Stimulated activated CD8-positive, alpha-beta memory T cell treated with anti-CD3 and anti-CD28 coated beads, Interleukin-7, amount 100 ng/mL, for 1 hour (primary cell): ENCODE data around the gene RPN2.

Experiments used
- DNase-seq, 2 donors: peaks; one replicate each; pipeline ENCODE4 v3.0.0-alpha.2; 2020; ENCODE audit warnings: low read depth in 2 of 2

RPN2 gene

GRCh38 chr20:37185686-37186085 is 6.6 kb downstream of the RPN2 start:
- DNase-seq: no peak

DNA sequence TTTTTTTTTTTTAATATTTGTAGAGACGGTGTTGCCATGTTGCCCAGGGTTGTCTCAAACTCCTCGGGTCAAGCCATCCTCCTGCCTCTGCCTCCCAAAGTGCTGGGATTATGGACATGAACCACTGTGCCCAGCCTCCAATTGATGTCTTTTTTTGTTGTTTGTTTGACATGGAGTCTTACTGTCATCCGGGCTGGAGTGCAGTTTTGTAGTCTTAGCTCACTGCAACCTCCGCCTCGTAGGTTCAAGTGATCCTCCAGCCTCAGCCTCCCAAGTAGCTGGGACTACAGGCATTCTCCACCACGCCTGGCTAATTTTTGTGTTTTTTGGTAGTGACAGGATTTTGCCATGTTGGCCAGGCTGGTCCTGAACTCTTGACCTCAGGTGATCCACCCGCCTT is 9.7 kb downstream of the RPN2 start:
- no peak for DNase-seq

DNA sequence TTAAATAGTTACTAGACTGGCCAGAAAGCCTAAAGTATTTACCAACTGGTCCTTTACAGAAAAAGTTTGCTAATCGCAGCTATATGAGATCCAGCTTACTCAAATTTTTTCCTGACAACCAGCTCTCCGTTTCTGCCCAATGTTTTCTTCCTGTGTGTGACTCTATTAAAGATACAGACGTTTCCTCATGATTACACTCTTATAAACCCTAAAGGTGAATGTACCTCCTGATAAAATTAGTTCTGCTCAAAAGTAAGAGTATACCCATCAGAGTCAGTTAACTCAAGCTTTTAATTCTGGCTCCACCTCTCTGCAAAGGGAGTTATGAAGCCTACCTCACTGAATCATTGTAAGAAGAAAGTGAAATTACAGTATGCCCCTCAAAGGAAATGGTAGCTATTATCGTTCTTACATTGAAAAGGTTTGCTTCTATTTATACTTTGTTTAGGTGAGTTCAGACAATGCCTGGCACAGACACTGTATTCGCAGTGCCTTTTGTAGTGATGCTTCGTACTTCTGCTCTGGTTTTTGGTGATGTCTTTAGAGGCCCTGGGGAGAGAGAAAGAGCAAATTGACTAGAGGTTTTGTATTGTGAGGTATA is 10.4 kb downstream of the RPN2 start:
- DNase-seq: no peak

- no peak for DNase-seq
These were observed 11.4 kb downstream of the RPN2 start for GRCh38 chr20:37190354-37191112.

- peak; percentile 33 to 55 for DNase-seq
These were observed 13.2 kb downstream of the RPN2 start for GRCh38 chr20:37192137-37192854.

GRCh38 chr20:37193226-37193625 is 14.1 kb downstream of the RPN2 start:
- DNase-seq: no peak

GRCh38 chr20:37193821-37194220 is 14.7 kb downstream of the RPN2 start:
- DNase-seq: no peak

- no peak for DNase-seq
These were observed 15.7 kb downstream of the RPN2 start for GRCh38 chr20:37194621-37195417.

GRCh38 chr20:37198932-37199660 is 20.0 kb downstream of the RPN2 start:
- DNase-seq: no peak

DNA sequence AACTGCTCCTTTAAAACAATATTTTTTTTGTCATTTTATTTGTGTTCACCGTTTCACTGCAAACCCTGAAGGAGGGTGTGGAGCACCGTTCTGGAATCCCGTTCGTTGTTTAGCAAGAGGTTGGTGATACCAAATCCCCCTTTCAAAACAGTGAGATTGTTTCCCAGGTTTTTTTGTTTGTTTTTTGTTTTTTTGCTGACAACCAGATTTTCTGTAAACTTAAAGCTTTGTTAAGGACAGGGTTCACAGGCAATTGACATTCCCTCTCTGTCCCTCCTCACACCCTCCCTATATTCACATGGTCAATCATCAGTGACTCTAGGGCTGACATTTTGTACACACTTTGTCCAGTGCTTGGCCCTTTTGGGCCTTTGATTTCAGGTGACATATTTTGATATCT is 21.2 kb downstream of the RPN2 start:
- no peak for DNase-seq

DNA sequence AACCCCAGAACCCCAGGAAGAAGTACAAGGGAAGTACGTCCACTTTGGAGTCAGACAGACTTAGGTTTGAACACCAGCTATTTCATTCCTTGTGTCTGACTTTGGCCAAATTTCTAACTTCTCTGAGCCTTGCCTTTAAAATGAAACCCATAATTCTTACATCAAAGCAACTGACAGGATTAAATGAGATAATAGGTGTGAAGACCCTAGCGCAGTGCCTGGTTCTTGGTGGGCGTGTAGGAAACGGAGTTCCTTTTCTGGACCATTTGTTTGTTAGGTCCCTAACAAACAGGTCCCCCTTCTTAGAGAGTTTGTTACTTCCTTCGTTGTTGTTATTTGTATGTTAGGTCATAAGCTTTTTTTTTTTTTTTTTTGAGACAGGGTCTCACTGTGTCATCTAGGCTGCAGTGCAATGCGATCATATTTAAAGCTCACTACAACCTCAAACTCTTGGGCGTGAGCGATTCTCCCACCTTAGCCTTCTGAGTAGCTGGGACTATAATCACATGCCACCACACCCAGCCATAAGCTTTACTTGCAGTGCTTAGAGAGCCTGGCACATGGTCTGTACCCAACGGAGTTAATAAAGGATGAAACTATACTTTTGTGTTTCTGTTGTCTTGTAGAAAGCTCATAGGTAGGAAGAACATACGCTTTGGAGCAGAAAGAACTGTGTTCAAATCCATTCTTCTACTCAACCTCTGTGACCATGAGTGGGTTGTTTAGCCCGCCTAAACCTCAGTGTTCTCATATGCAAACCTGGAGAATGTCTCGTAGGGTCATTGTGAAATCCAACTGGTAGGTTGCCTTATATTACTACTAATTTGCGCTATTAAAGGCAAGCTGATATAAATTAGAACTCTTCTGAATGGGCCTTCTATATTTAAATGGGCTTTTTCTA is 22.0 kb downstream of the RPN2 start:
- DNase-seq: no peak

GRCh38 chr20:37201827-37202162 is 22.7 kb downstream of the RPN2 start:
- no peak for DNase-seq

DNA sequence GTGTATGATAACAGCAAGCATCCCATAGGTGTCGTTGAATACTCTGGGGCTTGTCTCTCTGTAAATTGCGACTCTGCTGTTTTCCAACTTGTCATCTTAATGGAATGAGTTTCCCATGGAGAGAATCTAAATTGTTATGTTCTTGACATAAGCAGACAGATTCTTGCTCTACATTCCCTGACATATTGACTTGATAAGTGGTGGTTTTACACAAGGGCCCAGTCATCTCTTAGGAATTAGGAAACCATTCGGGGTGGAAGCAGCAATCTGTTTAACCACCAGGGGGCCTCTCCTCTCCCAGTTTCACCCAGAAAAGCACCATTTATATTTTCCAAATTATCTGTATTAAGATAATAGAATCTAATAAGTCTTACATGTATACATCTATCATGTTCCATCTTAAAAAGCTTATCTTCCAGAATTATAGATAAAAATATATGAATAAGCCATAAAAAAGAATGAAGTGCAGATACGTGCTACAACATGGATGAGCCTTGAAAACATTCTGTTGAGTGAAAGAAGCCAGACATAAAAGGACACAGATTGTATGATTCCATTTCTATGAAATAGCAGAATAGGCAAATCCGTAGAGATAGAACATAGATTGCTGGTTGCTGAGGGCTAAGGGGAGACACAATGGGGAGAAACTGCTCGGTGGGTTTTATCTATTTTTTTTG is 23.3 kb downstream of the RPN2 start:
- no peak for DNase-seq

DNA sequence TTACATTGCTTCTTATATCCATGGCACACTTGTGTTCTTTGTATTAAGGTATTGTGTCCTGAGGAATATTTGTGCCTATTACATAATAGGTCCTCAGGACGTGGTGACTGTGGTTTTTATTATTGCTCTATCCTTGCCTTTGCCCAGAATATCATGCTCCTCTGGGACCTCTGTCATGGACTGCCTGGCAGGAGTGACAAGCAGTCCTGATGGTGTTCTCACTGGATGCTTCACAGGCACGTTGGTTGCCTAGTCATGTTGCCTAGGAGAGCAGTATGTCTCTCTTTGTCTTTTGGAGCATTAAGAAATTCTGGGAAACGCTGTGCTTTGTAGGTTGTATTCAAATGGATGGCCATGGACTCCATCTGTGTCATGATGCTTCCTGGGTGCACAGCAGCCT is 24.9 kb downstream of the RPN2 start:
- no peak for DNase-seq

DNA sequence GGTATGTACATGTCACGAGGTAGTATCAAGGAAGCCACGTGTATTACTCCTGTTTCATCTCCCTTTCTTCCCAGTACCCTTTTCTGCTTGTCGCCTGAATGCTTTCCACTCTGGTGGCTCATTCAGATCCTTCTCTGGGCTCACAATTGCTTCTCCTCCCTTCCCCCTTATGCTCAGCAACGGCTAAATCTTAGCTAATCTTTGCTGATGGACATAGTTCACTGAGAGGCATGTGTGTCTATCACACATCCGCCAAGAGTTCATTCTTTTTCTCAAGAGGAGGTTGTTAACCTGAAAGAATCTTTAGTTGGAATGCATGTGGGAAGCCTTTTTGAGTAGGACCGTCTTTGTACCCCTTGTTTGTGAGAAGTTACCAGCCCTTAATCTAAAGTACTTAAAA is 26.0 kb downstream of the RPN2 start:
- DNase-seq: no peak

- no peak for DNase-seq
These were observed 26.7 kb downstream of the RPN2 start for GRCh38 chr20:37205794-37206193.

DNA sequence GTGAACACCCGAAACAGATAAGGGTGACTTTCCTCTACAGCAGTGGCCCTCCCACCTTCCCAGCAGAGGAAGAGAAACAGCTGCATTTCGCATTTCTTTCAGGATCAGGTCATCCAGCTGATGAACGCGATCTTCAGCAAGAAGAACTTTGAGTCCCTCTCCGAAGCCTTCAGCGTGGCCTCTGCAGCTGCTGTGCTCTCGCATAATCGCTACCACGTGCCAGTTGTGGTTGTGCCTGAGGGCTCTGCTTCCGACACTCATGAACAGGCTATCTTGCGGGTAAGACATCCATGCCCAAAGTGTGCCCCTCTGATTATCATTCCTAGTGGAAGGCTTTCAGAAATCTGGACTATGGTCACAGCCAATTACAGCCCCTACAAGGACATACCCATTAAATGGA is 28.0 kb downstream of the RPN2 start:
- DNase-seq: no peak

DNA sequence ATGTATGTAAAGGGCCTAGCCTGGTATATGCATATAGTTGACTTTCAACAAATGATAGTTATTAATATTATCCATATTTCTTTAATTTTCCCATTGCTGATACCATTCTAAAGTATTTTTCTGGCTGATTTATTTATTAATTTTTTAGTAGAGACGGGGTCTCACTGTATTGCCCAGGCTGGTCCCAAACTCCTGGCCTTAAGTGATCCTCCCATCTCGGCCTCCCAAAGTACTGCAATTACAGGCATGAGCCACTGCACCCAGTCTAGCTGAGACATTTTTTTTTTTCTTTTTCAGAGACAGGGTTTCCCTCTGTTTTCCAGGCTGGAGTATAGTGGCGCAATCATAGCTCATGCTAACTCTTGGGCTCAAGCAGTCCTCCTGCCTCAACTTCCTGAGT is 30.1 kb downstream of the RPN2 start:
- no peak for DNase-seq

DNA sequence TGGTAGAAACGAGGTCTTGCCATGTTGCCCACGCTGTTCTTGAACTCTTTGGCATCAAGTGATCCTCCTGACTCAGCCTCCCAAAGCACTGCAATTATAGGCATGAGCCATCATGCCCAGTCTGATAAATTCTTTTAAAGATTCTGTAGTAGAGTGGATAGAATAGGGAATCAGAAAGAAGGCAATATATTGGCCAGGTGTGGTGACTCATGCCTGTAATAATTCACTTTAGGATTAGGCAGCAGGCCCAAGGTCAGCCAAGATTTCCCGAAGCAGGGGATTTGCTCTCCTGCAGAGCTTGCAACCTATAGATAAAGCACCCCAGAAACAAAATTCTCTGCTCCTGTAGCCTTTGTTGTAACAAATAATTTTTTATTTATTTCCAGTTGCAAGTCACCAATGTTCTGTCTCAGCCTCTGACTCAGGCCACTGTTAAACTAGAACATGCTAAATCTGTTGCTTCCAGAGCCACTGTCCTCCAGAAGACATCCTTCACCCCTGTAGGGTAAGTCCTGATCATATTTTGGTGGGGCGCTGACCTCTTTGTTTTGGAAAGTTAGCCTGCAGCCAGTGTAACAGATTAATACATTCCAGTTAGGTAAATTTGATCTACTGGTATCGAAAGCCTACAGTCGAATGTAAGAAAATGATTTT is 30.7 kb downstream of the RPN2 start:
- no peak for DNase-seq

- DNase-seq: no peak
These were observed 39.3 kb downstream of the RPN2 start for GRCh38 chr20:37218441-37218840.
